ENCODE data around the gene RABGAP1. TPM values are rescaled to one million over a fixed set of nuclear protein-coding genes. Genes with fewer than 3 reads are reported as not detected.

The RABGAP1 gene
- total RNA-seq, 2 donors from 2014 or later, result 41.9 to 49.7 TPM

GRCh38 chr9:122941582-122942234, 888 bp downstream of the RABGAP1 start:
- DNase-seq, result no peak
- H3K9me3 Mint-ChIP-seq, result no peaks in the 10 kb centered on the region

GRCh38 chr9:122944960-122945888, 4.4 kb downstream of the RABGAP1 start:
- no peak overlapping the region for H3K4me3 Mint-ChIP-seq
- 87 to 100% methylated on average over 2 to 3 of the region's 4 CpGs for WGBS, 2 experiments (ENCODE audit: insufficient coverage in 1 of 2, insufficient read length in 1 of 2)

More at GRCh38 chr9:122941582-122942234, 888 bp downstream of the RABGAP1 start:
- H3K4me3 ChIP-seq (ENCODE audit: low read length), result peak overlapping the region; percentile 82
- H3K9ac ChIP-seq (ENCODE audit: extremely low read depth, low read length, poor library complexity, severe bottlenecking), result peak overlapping the region; percentile 51
- peaks cover 26% of the 10 kb centered on the region for H3K36me3 ChIP-seq (ENCODE audit: control insufficient read depth, insufficient read depth, low read length)
- H3K4me1 ChIP-seq (ENCODE audit: control insufficient read depth, insufficient read depth, low read length), result no peaks in the 10 kb centered on the region
- no peak for TF ChIP-seq CTCF (conservative IDR thresholded peaks at IDR 0.05)
- peak overlapping the region; percentile 96 for H3K27ac Mint-ChIP-seq
- H3K27ac ChIP-seq (ENCODE audit: low read depth, low read length), result peak overlapping the region; percentile 86
- H3K27me3 Mint-ChIP-seq (ENCODE audit: insufficient read depth), result no peaks in the 10 kb centered on the region
- H3K27me3 ChIP-seq (ENCODE audit: control insufficient read depth, insufficient read depth, low read length, poor library complexity, severe bottlenecking), result no peaks in the 10 kb centered on the region
- H3K36me3 Mint-ChIP-seq (ENCODE audit: low read depth), result peaks cover 24% of the 10 kb centered on the region
- no peaks in the 10 kb centered on the region for H3K9me3 ChIP-seq (ENCODE audit: control insufficient read depth, low read length)
- peak overlapping the region; percentile 84 for H3K4me3 Mint-ChIP-seq
- H3K4me1 Mint-ChIP-seq, result peaks cover 24% of the 10 kb centered on the region
- 11 to 13% methylated on average over 14 to 17 of the region's 17 CpGs for WGBS, 2 experiments (ENCODE audit: insufficient coverage in 1 of 2, insufficient read length in 1 of 2)

More at GRCh38 chr9:122944960-122945888, 4.4 kb downstream of the RABGAP1 start:
- Histone ChIP-seq H3K9ac (ENCODE audit: extremely low read depth, low read length, poor library complexity, severe bottlenecking) (no peak overlapping the region), H3K4me1 (ENCODE audit: control insufficient read depth, insufficient read depth, low read length) (no peaks in the 10 kb centered on the region), H3K27ac (ENCODE audit: low read depth, low read length) (no peak overlapping the region), H3K4me3 (ENCODE audit: low read length) (no peak overlapping the region), H3K27me3 (ENCODE audit: control insufficient read depth, insufficient read depth, low read length, poor library complexity, severe bottlenecking) (no peaks in the 10 kb centered on the region), H3K36me3 (ENCODE audit: control insufficient read depth, insufficient read depth, low read length) (peaks cover 3% of the 10 kb centered on the region), H3K9me3 (ENCODE audit: control insufficient read depth, low read length) (no peaks in the 10 kb centered on the region)
- TF ChIP-seq CTCF (conservative IDR thresholded peaks at IDR 0.05), result no peak
- Mint-ChIP-seq H3K9me3 (no peaks in the 10 kb centered on the region), H3K27ac (peak overlapping the region; percentile 56), H3K4me1 (peaks cover 32% of the 10 kb centered on the region), H3K27me3 (ENCODE audit: insufficient read depth) (no peaks in the 10 kb centered on the region), H3K36me3 (ENCODE audit: low read depth) (peaks cover 10% of the 10 kb centered on the region)
- no peak for DNase-seq
